K562 (cell line): ENCODE measurements around the gene GPC3. TPM values are rescaled to one million over a fixed set of nuclear protein-coding genes. Genes with fewer than 3 reads are reported as not detected.
"Not testable (repeated sequence)": the region's sequence is repeated elsewhere in the genome, so short reads cannot be mapped to it uniquely, and the experiment has no call there.

Experiments used
- ATAC-seq: fragments of 200-7000 bp; cut with Tn5 transposase; 3 replicates; pipeline ENCODE4 v1.9.1; 2020; ENCODE audit warnings: moderate library complexity
- BruUV-seq: library from RNA; stranded (reverse); fragments of 400-500 nt; replicated peaks from 2 replicates; lab custom pipeline; 2021; lab: Mats Ljungman, UMichigan
- CTCF ChIA-PET: fragments of 300-600 bp; formaldehyde crosslinking; extraction: SDS; loops from one replicate; lab custom pipeline; 2021; ENCODE audit warnings: low intra/inter-chr PET ratio; lab: Yijun Ruan, JAX
- POLR2A ChIA-PET: fragments of 300-600, 350-650 bp; sonication (Branson Sonifier 250); formaldehyde crosslinking; extraction: SDS; loops from one replicate; lab custom pipeline; 2021; ENCODE audit warnings: antibody characterized with exemption, inconsistent platforms; lab: Yijun Ruan, JAX
- DNase-seq, 4 experiments: peaks; one replicate each; pipeline versions ENCODE4 v3.0.0 to v3.0.0-alpha.2; 2011 to 2018; ENCODE audit warnings: low spot score in 3 of 4, mixed read lengths in 3 of 4; ENCODE audit errors: extremely low read depth in 1 of 4
- FAIRE-seq: peaks from 2 replicates; lab custom pipeline; 2011; peaks lifted over from hg19 to GRCh38; lab: Jason Lieb, UNC
- H2AFZ ChIP-seq: 2 replicates; pipeline ENCODE4 v1.6.0; 2011; ENCODE audit warnings: low read depth, low read length, control low read depth, inconsistent platforms
- H3K27ac ChIP-seq: fragments of 200-600 bp; 3 replicates; pipeline ENCODE4 v1.8.0; 2011; ENCODE audit warnings: low read depth, mild to moderate bottlenecking, control low read depth, inconsistent platforms, low read length, moderate library complexity, mixed read lengths; ENCODE audit errors: extremely low read depth
- H3K27me3 ChIP-seq, 2 experiments: fragments of 300-600 bp in 1 of 2; 2 replicates in 1 of 2; 3 replicates in 1 of 2; pipeline versions ENCODE4 v1.6.0 to v1.8.0; 2011; ENCODE audit warnings: inconsistent platforms in 2 of 2, low read length in 2 of 2, mild to moderate bottlenecking in 1 of 2, mixed read lengths in 1 of 2, moderate library complexity in 1 of 2; ENCODE audit not compliant: control insufficient read depth in 2 of 2, insufficient read depth in 2 of 2
- H3K36me3 ChIP-seq: fragments of 300-600 bp; 3 replicates; pipeline ENCODE4 v1.8.0; 2011; ENCODE audit warnings: mild to moderate bottlenecking, low read length, inconsistent platforms; ENCODE audit not compliant: control insufficient read depth, insufficient read depth
- H3K4me1 ChIP-seq, 2 experiments: fragments of 200-600 bp in 1 of 2; replicated peaks in 1 of 2; 2 replicates in 1 of 2; 3 replicates in 1 of 2; pipeline versions ENCODE4 v1.5.1 to v1.8.0; 2011; ENCODE audit warnings: inconsistent platforms in 2 of 2, low read length in 2 of 2, mild to moderate bottlenecking in 1 of 2, mixed read lengths in 1 of 2, moderate library complexity in 1 of 2; ENCODE audit not compliant: control insufficient read depth in 2 of 2, insufficient read depth in 2 of 2
- H3K4me2 ChIP-seq: 2 replicates; pipeline ENCODE4 v1.6.1; 2011; ENCODE audit warnings: low read length, control low read depth, inconsistent platforms, mixed read lengths; ENCODE audit not compliant: insufficient read depth
- H3K4me3 ChIP-seq: fragments of 200-600 bp; sonication (generic), shearing (Covaris generic); 2 replicates; pipeline ENCODE4 v1.5.1; 2016; ENCODE audit warnings: control low read depth, inconsistent platforms
- H3K79me2 ChIP-seq: fragments of 200-600 bp; 3 replicates; pipeline ENCODE4 v1.8.0; 2011; ENCODE audit warnings: low read length, inconsistent platforms; ENCODE audit not compliant: control insufficient read depth, insufficient read depth
- H3K9ac ChIP-seq, 2 experiments: 2 replicates each; pipeline versions ENCODE4 v1.6.0 to v1.6.1; 2011; ENCODE audit warnings: low read depth in 2 of 2, low read length in 2 of 2, control low read depth in 1 of 2, inconsistent platforms in 1 of 2, mild to moderate bottlenecking in 1 of 2, mixed read lengths in 1 of 2; ENCODE audit not compliant: insufficient read depth in 1 of 2
- H3K9me1 ChIP-seq: one replicate; pipeline ENCODE4 v1.6.0; 2011; ENCODE audit warnings: inconsistent platforms, mild to moderate bottlenecking, low read length, moderate library complexity; ENCODE audit not compliant: control insufficient read depth, insufficient read depth
- H3K9me3 ChIP-seq: replicated peaks from 2 replicates; pipeline ENCODE4 v1.5.1; 2011; ENCODE audit warnings: low read depth, low read length, inconsistent platforms; ENCODE audit not compliant: control insufficient read depth, insufficient read depth
- H4K20me1 ChIP-seq: replicated peaks from 2 replicates; pipeline ENCODE4 v1.6.1; 2011; ENCODE audit warnings: low read length, inconsistent platforms, mixed read lengths; ENCODE audit not compliant: control insufficient read depth, insufficient read depth
- ZNF143 ChIP-seq: sonication (generic); formaldehyde crosslinking; IDR thresholded peaks from 2 replicates; pipeline ENCODE4 v1.9.0; 2022; ENCODE audit warnings: mild to moderate bottlenecking, missing genetic modification reagents
- WGBS: fragments of 100-300 bp; shearing (Covaris generic); methylation state at CpG from one replicate; pipeline ENCODE4 v1.1.6; 2016; ENCODE audit warnings: low coverage, mixed read lengths; ENCODE audit not compliant: insufficient coverage; ENCODE audit errors: missing lambda C conversion rate; 5-methylcytosine and 5-hydroxymethylcytosine counted together
- in situ Hi-C: fragments of 300-500 bp; cut with MboI; formaldehyde crosslinking; loops from 4 replicates; pipeline ENCODE4 v1.15.0; 2018; ENCODE audit warnings: inconsistent platforms, mixed read lengths
- intact Hi-C: fragments of 100-400 bp; cut with micrococcal nuclease; formaldehyde crosslinking; loops from 2 replicates; pipeline ENCODE4 v1.14.2; 2022
- polyA plus RNA-seq, 8 experiments: library from polyadenylated mRNA; depleted of rRNA in 4 of 8; stranded (reverse) in 5 of 8; unstranded in 3 of 8; fragments of >200 nt; fragmentation: Nextera tagmentation in 2 of 8; fragmentation: Illumina TruSeq in 1 of 8; extraction: Ambion mirVana in 2 of 8; extraction: Trizol in 1 of 8; gene quantifications; 2 replicates each; pipeline versions ENCODE4 v1.2.1 to v1.2.3, GENCODE V29; 2011 to 2014; ENCODE audit warnings: inconsistent platforms in 1 of 8, missing spikeins in 1 of 8
- total RNA-seq, 7 experiments: library from RNA; depleted of rRNA in 6 of 7; stranded (reverse); fragments of >200 nt in 6 of 7; fragmentation: Illumina TruSeq in 2 of 7; extraction: Trizol in 2 of 7; gene quantifications; 2 replicates each; pipeline versions ENCODE4 v1.2.1 to v1.2.3, GENCODE V29; 2011 to 2021; ENCODE audit warnings: low replicate concordance in 1 of 7

The GPC3 gene
- total and polyA plus RNA-seq, 9 of the 15 experiments (the other 6 are each of a cell fraction or from before 2014, with no cell fraction given), result 0.42 TPM; not detected in 8

- no TSS peak for BruUV-seq
- Histone ChIP-seq H3K27ac (no peak overlapping the region), H2AFZ (no peak overlapping the region), H3K27me3 (peaks cover 0 to 4% of the 10 kb centered on the region in 2 experiments; a peak in 2 of 5 replicates), H3K9ac (no peak overlapping the region), H3K9me1 (no peaks in the 10 kb centered on the region), H3K9me3 (no peaks in the 10 kb centered on the region), H3K4me2 (no peak overlapping the region), H3K79me2 (no peaks in the 10 kb centered on the region), H3K36me3 (no peaks in the 10 kb centered on the region), H3K4me1 (no peaks in the 10 kb centered on the region), H3K4me3 (no peak overlapping the region), H4K20me1 (no peaks in the 10 kb centered on the region)
- ChIA-PET POLR2A (no interaction called here), CTCF (no interaction called here)
- DNase-seq, result no peak
- intact Hi-C loops (no loop called here), in situ Hi-C loops (no loop called here)
- no peak for TF ChIP-seq ZNF143 (CRISPR knock-in tag)
- WGBS, result 3% methylated on average over 5 of the region's 5 CpGs
- no peak for ATAC-seq
- no peak for FAIRE-seq
Measured at GRCh38 chrX:133991814-133992213, 6.4 kb upstream of the GPC3 start.

- H3K4me1 ChIP-seq, H3K4me2 ChIP-seq, BruUV-seq, in situ Hi-C loops, H3K4me3 ChIP-seq, H3K27me3 ChIP-seq, DNase-seq, CTCF ChIA-PET, H3K9me3 ChIP-seq, POLR2A ChIA-PET, H3K27ac ChIP-seq, ATAC-seq, H3K79me2 ChIP-seq, intact Hi-C loops, FAIRE-seq, H4K20me1 ChIP-seq, H3K9ac ChIP-seq, H3K36me3 ChIP-seq, H3K9me1 ChIP-seq, H2AFZ ChIP-seq: not testable (repeated sequence)
- WGBS, result 0% methylated on average over 3 of the region's 3 CpGs
Measured at GRCh38 chrX:133991057-133991456, 5.7 kb upstream of the GPC3 start.
